Stimulated activated CD4-positive, alpha-beta T cell treated with anti-CD3 and anti-CD28 coated beads, Interleukin-2, amount 100 ng/mL, for 48 hours (primary cell): ENCODE measurements around the gene ZNF598.
A peak's percentile ranks its signal among the peaks of the same experiment; 100 is the strongest.

Experiments used
- DNase-seq, 2 donors: peaks; one replicate each; pipeline ENCODE4 v3.0.0-alpha.2; 2020

ZNF598 gene

GRCh38 chr16:1990101-1990350 lies 19.6 kb downstream of the ZNF598 start:
- no peak for DNase-seq

GRCh38 chr16:1989209-1990100 lies 20.2 kb downstream of the ZNF598 start, which contains the start of gene SYNGR3:
TSS of gene SYNGR3 (plus strand) at chr16:1989970. CDS start at chr16:1990103, 133 bp downstream.
- no peak for DNase-seq

- no peak for DNase-seq
These were observed 22.4 kb downstream of the ZNF598 start for GRCh38 chr16:1987198-1987597.

- DNase-seq: no peak
These were observed 24.0 kb downstream of the ZNF598 start for GRCh38 chr16:1985466-1986150.

GRCh38 chr16:1984347-1985225 lies 25.0 kb downstream of the ZNF598 start:
- DNase-seq: no peak

- DNase-seq: peak; percentile 71 to 72
These were observed 25.9 kb downstream of the ZNF598 start, which contains the start of gene GFER for GRCh38 chr16:1983544-1984346. TSS of gene GFER (plus strand) at chr16:1984193. CDS start at chr16:1984219, 26 bp downstream.

GRCh38 chr16:1982991-1983543 lies 26.6 kb downstream of the ZNF598 start:
- DNase-seq: no peak

- DNase-seq: no peak
These were observed 27.6 kb downstream of the ZNF598 start for GRCh38 chr16:1982013-1982433.

GRCh38 chr16:1981398-1981836 lies 28.2 kb downstream of the ZNF598 start, which contains the start of gene NOXO1:
TSS of gene NOXO1 (minus strand) at chr16:1981469. CDS start at chr16:1981179, 290 bp downstream.
- no peak for DNase-seq

GRCh38 chr16:1980770-1981087 lies 28.9 kb downstream of the ZNF598 start:
- no peak for DNase-seq

- DNase-seq: no peak
These were observed 29.4 kb downstream of the ZNF598 start for GRCh38 chr16:1980030-1980769.

GRCh38 chr16:1979271-1980029 lies 30.2 kb downstream of the ZNF598 start:
- DNase-seq: no peak

- DNase-seq: no peak
These were observed 31.0 kb downstream of the ZNF598 start for GRCh38 chr16:1978476-1979120.

GRCh38 chr16:1977875-1978268 lies 31.7 kb downstream of the ZNF598 start:
- no peak for DNase-seq

GRCh38 chr16:1976951-1977874 lies 32.4 kb downstream of the ZNF598 start:
- DNase-seq: no peak

GRCh38 chr16:1976216-1976520 lies 33.5 kb downstream of the ZNF598 start:
- no peak for DNase-seq

- no peak for DNase-seq
These were observed 34.0 kb downstream of the ZNF598 start for GRCh38 chr16:1975432-1976215.
